ENCODE data around the gene MYG1.

DNA sequence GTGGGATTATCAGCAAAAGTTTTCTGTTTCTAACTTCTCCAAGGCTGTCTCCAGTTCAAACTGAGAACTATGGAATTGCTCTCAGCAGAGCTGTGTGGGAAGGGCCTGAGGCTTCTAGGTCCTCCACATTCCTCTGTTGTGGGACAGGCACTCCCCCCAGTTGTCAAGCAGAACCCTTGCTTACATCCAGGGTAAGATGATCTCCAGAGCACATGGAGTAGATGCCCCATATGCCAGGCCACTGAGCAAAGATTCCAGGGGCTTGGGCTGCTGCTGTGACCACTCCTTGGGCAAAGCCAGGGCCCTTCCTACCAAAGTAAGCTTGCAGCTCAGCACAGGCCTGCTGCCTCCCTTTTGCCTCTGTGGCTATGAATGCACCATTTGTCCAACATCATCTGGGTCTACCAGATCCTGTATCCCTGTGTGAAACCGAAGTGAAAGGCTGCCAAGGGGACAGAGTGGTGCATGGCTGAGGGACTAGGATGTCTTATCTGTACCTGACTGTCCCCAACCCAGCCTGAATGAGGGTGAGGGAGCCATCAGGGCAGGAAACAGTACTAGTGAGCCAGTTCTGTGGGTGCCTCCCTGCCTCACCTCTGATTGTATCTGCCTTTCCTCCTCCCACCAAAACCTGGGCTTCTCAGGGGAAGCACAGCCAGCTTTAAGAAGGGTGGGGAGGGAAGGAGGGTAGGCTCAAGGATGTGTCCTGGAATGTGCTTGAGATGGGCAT is 44.5 kb upstream of the MYG1 start:
- TF ChIP-seq, protein P1, sequence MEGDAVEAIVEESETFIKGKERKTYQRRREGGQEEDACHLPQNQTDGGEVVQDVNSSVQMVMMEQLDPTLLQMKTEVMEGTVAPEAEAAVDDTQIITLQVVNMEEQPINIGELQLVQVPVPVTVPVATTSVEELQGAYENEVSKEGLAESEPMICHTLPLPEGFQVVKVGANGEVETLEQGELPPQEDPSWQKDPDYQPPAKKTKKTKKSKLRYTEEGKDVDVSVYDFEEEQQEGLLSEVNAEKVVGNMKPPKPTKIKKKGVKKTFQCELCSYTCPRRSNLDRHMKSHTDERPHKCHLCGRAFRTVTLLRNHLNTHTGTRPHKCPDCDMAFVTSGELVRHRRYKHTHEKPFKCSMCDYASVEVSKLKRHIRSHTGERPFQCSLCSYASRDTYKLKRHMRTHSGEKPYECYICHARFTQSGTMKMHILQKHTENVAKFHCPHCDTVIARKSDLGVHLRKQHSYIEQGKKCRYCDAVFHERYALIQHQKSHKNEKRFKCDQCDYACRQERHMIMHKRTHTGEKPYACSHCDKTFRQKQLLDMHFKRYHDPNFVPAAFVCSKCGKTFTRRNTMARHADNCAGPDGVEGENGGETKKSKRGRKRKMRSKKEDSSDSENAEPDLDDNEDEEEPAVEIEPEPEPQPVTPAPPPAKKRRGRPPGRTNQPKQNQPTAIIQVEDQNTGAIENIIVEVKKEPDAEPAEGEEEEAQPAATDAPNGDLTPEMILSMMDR (IDR thresholded peaks at IDR 0.05): no peak
- TF ChIP-seq POLR2AphosphoS5 (IDR thresholded peaks at IDR 0.05) (no peak), POLR2A (IDR thresholded peaks at IDR 0.05) (no peak)

Measured in prostate gland (tissue), 2 donors.